Stimulated activated effector memory CD8-positive, alpha-beta T cell treated with anti-CD3 and anti-CD28 coated beads, Interleukin-12 subunit alpha, Interleukin-12 subunit beta, amount 100 ng/mL, for 72 hours (primary cell): ENCODE measurements around the gene PLP2.

ENCODE experiments used
- ATAC-seq: fragments of 150-1000 bp; cut with Tn5 transposase; 2 replicates; pipeline ENCODE4 v1.10.0; 2021
- DNase-seq, 2 donors: peaks; one replicate each; pipeline ENCODE4 v3.0.0; 2021 to 2022; ENCODE audit warnings: low spot score in 2 of 2
- H3K27ac Mint-ChIP-seq: one replicate; pipeline ENCODE4 v1.8.0; 2022; ENCODE audit warnings: mild to moderate bottlenecking, mixed read lengths
- H3K36me3 Mint-ChIP-seq: one replicate; pipeline ENCODE4 v1.8.0; 2022; ENCODE audit warnings: mild to moderate bottlenecking, mixed read lengths
- H3K4me1 Mint-ChIP-seq: one replicate; pipeline ENCODE4 v1.8.0; 2022; ENCODE audit warnings: mixed read lengths
- H3K4me3 Mint-ChIP-seq: one replicate; pipeline ENCODE4 v1.8.0; 2022; ENCODE audit warnings: mild to moderate bottlenecking, mixed read lengths
- H3K9me3 Mint-ChIP-seq: one replicate; pipeline ENCODE4 v1.8.0; 2022; ENCODE audit warnings: mixed read lengths

PLP2 gene

DNA sequence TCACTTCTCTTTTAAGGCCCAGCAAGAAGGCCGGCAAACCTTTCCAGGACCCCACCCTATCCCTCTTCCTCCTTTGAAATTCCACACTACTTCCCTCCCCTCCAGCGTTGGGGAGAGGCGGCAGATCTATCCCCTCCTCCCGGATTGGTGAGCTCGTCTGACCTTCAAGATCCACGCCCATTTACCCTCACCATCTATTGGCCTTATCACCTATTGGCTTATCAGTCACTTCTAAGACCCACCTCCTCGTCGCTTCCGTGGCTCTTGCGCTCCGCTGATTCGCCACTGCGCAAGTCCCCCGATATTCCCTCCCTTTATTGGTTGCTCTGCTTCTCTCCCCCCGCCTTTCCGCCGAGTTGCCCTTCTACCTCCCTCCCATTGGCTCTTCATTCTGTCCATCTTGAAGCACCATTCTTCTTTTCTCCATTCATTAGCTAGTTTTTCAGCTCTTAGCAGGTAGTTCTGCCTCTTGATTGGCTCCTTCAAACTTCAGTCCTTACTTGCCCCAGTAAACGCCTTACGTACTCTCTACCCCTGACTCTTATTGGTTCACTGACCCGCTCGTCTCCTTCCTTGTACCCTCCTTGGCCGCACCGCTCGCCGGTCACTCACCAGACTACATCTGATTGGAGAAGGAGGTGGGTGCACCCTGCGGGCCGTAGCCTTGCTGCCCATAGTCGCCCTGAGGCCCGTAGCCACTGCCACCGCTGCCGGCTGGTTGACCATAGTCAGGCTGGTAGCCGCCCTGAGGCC is 19.3 kb downstream of the PLP2 start:
- Mint-ChIP-seq H3K4me3 (peak overlapping the region; percentile 80), H3K27ac (peak overlapping the region; percentile 82), H3K9me3 (no peaks in the 10 kb centered on the region), H3K36me3 (peaks cover 17% of the 10 kb centered on the region), H3K4me1 (peaks cover 20% of the 10 kb centered on the region)
- DNase-seq (peak; percentile 47 to 84), ATAC-seq (peak; percentile 93)

DNA sequence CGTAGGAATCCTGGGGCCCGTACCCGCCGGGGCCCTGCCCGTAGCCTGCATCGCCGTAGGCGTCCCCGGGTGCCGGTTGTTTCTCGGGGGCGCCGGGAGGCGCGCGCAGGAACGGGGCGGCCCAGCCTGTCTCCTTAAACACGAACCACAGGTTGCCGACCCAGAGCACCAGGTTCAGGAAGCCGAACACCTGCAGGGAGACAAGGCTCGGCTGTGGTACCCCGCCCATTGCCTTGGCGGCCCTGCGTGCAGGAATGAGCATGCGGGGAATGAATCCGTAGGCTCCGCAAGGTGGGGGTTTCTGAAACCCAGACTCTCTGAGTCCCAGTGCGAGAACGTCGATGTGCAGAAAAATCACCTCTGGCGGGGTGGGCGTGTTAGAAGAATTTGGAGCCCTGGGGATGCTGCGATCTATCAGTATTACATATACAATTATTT is 19.9 kb downstream of the PLP2 start:
- ATAC-seq (peak; percentile 12), DNase-seq (no peak)
- H3K9me3 Mint-ChIP-seq: no peaks in the 10 kb centered on the region
- peaks cover 17% of the 10 kb centered on the region for H3K36me3 Mint-ChIP-seq
- peak overlapping the region; percentile 82 for H3K27ac Mint-ChIP-seq
- H3K4me1 Mint-ChIP-seq: peaks cover 16% of the 10 kb centered on the region
- H3K4me3 Mint-ChIP-seq: peak overlapping the region; percentile 80

DNA sequence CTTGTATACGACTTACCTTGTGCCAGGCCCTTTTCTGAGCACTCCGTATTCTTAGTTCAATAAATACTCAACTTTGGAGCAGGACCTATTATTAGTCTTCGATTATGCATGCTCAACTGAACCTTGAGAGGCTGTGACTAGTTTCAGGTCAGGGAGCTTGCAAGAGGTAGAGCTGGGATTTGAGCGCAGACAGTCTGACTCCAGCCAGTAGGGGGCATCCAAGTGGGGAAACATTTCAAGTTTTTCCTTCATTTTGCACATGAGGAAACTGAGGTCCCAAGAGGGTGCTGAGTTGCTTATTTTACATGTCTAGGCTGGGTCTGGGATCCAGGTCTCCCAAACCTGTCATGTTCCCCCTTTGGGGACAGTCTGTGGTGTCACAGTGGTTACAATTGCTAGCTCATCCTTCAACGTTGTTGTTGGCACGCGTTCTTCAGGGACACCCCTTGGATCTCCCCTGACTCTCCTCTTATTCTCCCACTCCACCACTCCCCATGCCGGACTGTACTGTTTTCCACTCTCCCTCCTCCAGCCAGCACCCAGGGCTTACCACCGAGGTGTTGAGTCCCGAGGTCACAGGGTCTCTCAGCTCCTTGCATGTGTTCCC is 21.1 kb downstream of the PLP2 start:
- ATAC-seq (no peak), DNase-seq (peak in 1 of 2 donors; percentile 56)
- Mint-ChIP-seq H3K36me3 (peaks cover 18% of the 10 kb centered on the region), H3K4me1 (peaks cover 15% of the 10 kb centered on the region), H3K4me3 (peak overlapping the region; percentile 80), H3K27ac (no peak overlapping the region), H3K9me3 (no peaks in the 10 kb centered on the region)

DNA sequence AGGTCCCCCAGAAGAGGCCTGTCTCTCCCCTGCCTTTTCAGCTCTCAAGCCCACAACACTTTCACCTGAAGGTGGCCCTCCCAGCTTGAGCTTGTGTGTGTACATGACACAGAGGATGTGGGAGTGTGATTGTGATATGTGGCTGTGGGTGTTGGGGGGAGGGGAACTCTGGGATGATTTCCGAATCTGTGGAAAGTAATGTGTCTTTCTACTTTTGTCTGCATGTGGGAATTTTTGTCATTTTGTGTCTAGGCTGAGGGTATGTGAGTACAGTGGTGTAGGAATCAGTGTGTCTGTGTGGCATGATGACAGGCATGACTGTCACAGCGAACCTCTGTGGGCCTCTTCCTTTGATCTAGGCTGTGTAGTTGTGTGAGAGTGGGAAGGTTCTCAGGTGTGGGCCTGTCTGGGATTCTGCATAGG is 21.9 kb downstream of the PLP2 start:
- Mint-ChIP-seq H3K4me3 (peak overlapping the region; percentile 80), H3K27ac (no peak overlapping the region), H3K4me1 (peaks cover 23% of the 10 kb centered on the region), H3K36me3 (peaks cover 23% of the 10 kb centered on the region), H3K9me3 (no peaks in the 10 kb centered on the region)
- DNase-seq (no peak), ATAC-seq (no peak)

DNA sequence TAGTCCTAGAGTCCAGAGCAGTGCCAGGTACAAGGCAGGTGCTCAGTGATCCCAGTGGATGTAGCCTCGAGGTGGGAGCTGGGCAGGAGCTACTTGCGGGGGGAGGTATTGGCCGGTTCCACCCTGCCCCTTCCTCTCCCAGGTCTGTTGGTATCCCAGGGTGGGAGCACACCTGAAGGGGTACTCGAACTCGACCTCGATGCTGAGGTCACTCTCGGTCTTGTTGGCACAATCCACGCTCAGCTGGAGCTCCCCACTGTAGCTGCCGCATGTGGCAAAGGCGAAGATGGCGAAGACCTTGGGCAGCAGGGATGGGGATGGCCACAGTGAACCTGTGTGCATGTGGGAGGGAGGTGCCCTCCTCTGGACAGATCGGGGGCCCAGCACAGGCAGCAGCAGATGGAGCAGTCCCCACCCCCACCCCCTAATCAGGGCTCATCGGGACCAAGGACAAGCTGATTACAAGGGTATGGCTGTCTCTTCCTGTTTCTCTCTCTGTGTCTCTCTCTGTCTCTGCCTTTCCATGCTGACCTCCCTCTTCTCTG is 25.9 kb downstream of the PLP2 start:
- no peaks in the 10 kb centered on the region for H3K9me3 Mint-ChIP-seq
- ATAC-seq: no peak
- peak overlapping the region; percentile 71 for H3K4me3 Mint-ChIP-seq
- H3K36me3 Mint-ChIP-seq: peaks cover 12% of the 10 kb centered on the region
- peak overlapping the region; percentile 66 for H3K27ac Mint-ChIP-seq
- peaks cover 31% of the 10 kb centered on the region for H3K4me1 Mint-ChIP-seq
- DNase-seq: no peak

DNA sequence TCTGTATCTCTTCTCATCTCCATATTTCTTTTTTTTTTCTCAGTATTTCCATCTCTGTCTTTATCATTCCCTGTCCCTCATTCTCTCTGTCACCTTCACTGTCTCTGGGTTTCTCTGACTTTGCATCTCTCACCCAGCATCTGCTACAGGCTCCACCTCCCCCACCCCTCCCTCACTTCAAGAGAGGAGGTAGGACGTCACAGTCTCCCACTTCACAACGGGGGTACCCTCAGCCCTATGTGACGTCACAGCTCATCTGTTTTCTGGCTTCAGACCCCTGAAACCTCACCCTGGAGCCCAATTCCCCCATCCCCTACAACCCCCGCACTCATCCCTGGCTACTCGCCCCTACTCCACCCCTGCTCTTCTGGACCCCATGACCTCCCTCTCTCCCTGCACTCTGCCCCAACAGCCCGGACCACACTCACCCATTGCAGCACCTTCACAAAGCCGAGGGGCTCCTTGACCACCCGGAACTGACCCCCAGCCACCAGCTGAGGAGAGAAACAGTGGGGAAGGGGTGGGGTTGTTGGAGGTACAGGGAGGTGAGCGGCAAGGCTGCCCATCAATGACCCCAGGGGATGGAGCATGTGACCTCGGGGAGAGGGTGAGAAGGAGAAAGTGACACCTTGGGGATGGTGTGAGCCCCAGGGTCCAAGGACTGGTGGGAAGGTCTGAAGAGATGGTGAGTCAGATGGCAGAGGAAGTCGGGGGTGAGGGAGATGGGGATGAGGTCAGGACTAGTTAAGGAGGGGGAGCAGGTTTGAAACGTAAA is 27.0 kb downstream of the PLP2 start:
- Mint-ChIP-seq H3K9me3 (no peaks in the 10 kb centered on the region), H3K27ac (peak overlapping the region; percentile 66), H3K4me3 (peak overlapping the region; percentile 71), H3K36me3 (peaks cover 12% of the 10 kb centered on the region), H3K4me1 (peaks cover 22% of the 10 kb centered on the region)
- peak; percentile 41 for ATAC-seq
- no peak for DNase-seq

DNA sequence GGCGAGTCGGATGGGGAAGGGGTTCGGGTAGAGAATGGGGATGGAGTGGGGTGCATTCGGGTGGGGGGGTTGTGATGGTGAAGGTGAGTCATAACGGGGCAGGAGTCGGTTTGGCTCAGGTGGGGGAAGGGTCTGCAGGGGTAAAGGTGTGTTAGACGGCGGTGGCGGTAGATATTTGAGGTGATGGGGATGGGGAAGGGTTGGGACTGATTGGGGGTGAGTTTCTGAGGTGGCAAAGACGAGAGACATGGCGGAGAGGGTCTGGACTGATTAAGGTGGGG is 27.6 kb downstream of the PLP2 start:
- H3K4me3 Mint-ChIP-seq: peak overlapping the region; percentile 71
- peak overlapping the region; percentile 66 for H3K27ac Mint-ChIP-seq
- ATAC-seq (no peak), DNase-seq (no peak)
- H3K4me1 Mint-ChIP-seq: peaks cover 17% of the 10 kb centered on the region
- peaks cover 12% of the 10 kb centered on the region for H3K36me3 Mint-ChIP-seq
- H3K9me3 Mint-ChIP-seq: no peaks in the 10 kb centered on the region

DNA sequence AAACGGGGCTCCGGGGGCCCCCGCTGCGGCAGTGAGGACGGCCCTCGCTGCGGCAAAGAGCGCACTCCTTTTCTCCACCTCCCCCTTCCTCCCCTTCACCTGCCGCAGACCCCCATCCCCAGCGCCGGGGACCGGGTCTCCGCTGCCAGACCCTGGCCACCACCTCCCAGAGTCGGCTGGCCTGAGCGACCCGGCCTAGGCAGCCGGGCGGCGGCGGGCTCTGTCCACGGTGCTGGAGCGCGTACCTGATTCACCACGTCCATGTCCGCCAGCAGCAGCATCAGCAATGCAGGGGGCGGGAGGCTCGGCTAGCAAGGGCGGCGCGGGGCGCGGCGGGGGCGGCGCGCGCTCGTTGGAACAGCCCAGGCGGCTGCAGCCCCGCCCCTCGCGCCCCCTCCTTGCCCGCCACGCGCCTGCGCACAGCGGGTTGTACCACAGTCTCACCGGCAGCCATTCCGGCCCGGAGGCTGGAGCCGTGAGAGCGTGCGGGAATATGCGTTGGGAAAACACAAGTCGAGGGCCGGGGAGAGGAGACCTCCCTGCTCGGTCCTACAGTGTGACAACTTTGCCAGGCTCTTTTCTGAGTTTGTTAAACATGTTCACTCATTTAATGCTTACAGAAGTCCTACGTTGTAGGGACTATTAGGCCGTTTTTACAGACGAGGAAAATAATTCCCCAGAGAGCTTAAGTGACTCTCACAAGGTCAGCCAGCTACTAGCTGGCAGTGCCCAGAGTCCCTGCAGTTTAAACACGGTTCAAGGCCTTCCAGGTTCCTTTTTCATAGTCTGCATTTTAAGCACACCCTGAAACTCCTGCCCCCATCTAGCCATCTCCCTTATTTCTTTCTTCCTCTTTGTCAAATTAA is 28.4 kb downstream of the PLP2 start, which contains the start of gene SYP:
TSS of gene SYP (minus strand) at position 288 of the 866 bp plus-strand sequence. CDS start at position 281, 7 bp downstream.
- Mint-ChIP-seq H3K36me3 (peaks cover 7% of the 10 kb centered on the region), H3K4me3 (peak within 1 kb of the TSS; percentile 71), H3K4me1 (peaks cover 17% of the 10 kb centered on the region), H3K9me3 (no peaks in the 10 kb centered on the region), H3K27ac (peak within 1 kb of the TSS; percentile 66)
- peak; percentile 98 for ATAC-seq
- peak; percentile 86 to 89 for DNase-seq

DNA sequence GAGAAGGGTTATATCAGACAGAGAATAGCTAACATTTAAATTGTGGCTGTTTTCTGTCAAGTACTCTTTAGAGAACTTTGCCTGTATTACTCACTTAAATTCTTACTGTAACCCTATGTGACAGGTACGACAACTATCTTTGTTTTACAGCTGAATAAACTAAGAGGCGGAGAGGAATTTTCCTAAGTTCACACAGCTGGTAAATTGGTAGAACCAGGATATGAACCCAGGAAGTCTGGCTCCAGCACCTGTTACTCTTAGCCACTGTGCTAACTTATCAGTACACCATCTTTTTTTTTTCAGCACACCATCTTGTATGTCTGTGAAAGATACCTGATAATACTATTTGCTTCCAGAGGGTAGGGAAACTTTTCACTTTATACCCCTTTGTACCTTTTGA is 30.3 kb downstream of the PLP2 start:
- Mint-ChIP-seq H3K4me1 (peaks cover 17% of the 10 kb centered on the region), H3K4me3 (no peak overlapping the region), H3K27ac (no peak overlapping the region), H3K36me3 (peaks cover 6% of the 10 kb centered on the region), H3K9me3 (no peaks in the 10 kb centered on the region)
- no peak for ATAC-seq
- DNase-seq: no peak

DNA sequence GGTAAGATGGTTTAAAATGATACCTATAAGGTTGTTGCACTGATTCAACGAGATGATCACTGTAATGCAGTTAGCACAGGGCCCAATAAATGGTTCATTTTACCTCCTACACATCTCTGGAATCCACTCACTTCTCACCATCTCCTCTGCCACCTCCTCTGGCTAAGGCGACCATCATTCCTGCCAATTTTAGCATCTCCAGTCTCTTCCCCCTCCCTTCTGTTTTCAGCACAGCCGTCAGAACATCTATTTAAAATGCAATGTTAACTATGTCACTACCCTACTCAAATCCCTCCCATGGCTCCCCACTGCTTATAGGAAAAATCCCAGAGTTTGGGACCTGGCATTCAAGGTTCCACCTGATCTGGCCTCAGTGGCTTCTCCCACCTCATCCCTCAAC is 31.8 kb downstream of the PLP2 start:
- no peak for ATAC-seq
- DNase-seq: no peak
- Mint-ChIP-seq H3K4me3 (no peak overlapping the region), H3K4me1 (peaks cover 8% of the 10 kb centered on the region), H3K9me3 (no peaks in the 10 kb centered on the region), H3K27ac (peak overlapping the region; percentile 70), H3K36me3 (no peaks in the 10 kb centered on the region)

DNA sequence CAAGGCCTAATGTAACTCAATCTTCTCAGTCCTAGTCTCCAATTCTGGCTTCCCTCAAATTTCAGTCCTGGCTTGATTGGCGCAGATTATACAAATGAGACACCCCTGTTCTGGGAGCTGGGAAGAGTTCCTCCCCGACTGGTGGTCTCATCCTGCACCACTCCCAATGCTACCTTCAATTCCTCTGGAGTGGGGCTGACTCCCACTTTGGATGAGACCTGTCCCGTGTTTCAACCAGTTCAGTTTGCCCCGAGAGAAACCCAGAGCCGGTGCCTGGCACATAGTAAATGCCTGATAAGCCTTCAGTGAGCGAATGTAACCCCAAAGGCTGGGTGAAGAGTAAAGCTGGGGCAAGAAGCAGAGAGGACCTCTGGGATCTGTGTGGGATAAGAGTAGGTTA is 32.3 kb downstream of the PLP2 start:
- Mint-ChIP-seq H3K4me1 (peaks cover 4% of the 10 kb centered on the region), H3K27ac (peak overlapping the region; percentile 70), H3K4me3 (no peak overlapping the region), H3K36me3 (no peaks in the 10 kb centered on the region), H3K9me3 (no peaks in the 10 kb centered on the region)
- ATAC-seq (no peak), DNase-seq (no peak)

DNA sequence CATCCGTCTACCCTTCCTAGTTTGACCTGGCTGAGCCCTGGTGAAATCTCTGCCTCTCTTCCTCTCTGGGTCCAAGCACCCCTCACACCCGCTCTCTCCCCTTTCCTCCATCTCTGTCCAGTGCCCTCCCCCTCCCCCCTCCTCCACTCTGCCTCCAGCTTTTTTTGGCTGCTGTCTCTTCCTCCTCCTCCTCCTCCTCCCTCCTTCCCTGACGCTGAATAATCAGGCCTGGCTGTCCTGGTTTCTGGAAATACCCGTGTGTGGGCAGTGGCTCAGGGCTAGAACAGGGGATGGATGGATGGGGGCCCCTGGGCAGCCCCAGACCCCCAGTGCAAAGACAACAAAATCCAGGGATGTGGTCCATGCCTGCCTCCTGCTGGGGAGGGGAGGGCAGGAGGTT is 33.0 kb downstream of the PLP2 start:
- Mint-ChIP-seq H3K9me3 (no peaks in the 10 kb centered on the region), H3K36me3 (no peaks in the 10 kb centered on the region), H3K4me1 (no peaks in the 10 kb centered on the region), H3K27ac (no peak overlapping the region), H3K4me3 (no peak overlapping the region)
- DNase-seq (no peak), ATAC-seq (no peak)

DNA sequence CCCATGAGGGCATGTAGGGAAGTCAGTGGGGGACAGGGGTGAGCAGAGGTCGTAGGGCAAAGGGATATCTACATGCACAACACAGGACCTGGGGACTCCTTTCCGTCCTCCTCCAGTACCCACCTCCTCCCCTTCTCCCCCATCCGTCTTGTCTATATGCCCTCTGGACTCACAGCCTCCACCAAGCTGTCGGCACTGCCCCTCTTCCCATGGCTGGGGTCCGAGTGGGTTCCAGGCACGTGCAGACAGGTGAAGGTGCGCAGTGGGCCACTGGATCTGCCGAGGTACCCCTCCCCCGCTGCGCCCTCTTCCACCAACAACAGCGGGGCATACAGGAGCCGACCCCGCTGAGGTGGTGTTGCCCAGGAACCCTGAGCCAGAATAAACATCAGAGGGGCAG is 33.7 kb downstream of the PLP2 start:
- Mint-ChIP-seq H3K27ac (no peak overlapping the region), H3K9me3 (no peaks in the 10 kb centered on the region), H3K36me3 (no peaks in the 10 kb centered on the region), H3K4me1 (no peaks in the 10 kb centered on the region), H3K4me3 (no peak overlapping the region)
- no peak for ATAC-seq
- no peak for DNase-seq

DNA sequence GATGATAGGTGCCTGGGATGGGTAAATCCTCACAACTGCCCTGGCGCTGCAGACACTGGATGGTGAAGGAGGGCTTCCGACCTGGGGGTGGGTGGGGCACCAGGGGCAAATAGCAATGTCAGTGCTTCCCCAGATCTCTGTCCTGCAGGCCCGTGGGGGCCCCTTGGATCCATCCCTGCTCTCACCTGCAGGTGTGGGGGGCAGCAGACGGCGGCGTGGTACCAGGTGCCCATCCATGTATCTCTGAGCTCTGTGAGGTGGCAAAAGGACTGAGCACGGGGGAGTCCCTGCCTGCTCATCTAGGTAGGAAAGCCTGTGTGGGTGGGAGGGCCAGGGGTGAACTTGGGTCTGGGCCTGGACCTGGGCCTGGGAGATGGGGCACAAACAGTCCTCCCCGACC is 34.8 kb downstream of the PLP2 start:
- Mint-ChIP-seq H3K9me3 (no peaks in the 10 kb centered on the region), H3K36me3 (no peaks in the 10 kb centered on the region), H3K4me3 (no peak overlapping the region), H3K27ac (no peak overlapping the region), H3K4me1 (no peaks in the 10 kb centered on the region)
- DNase-seq: no peak
- no peak for ATAC-seq

DNA sequence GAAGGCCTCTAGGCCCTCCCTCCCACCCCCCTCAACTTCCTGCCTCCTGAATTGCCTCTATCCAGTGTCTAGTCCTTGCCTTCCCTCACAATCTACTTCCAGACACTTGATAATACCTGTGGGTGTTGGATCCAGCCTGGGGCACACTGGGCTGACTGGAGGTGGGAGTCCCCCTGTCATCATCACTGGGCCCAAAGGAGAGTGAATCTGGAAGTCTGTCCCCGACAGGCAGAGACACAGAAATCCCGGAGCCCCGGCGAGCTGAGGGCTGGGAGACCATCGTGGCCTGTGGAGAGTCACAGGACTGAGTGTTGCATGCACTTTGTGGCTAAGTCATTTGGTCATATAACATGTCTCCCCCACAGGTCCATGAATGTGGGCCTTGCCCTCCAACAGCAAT is 36.7 kb downstream of the PLP2 start:
- no peak overlapping the region for H3K4me3 Mint-ChIP-seq

More for the DNA sequence above, 36.7 kb downstream of the PLP2 start:
- DNase-seq (no peak), ATAC-seq (no peak)
- no peaks in the 10 kb centered on the region for H3K4me1 Mint-ChIP-seq
- no peaks in the 10 kb centered on the region for H3K36me3 Mint-ChIP-seq
- no peak overlapping the region for H3K27ac Mint-ChIP-seq
- peaks cover 7% of the 10 kb centered on the region for H3K9me3 Mint-ChIP-seq
